GM12878 (cell line): ENCODE data around the gene FCN2. TPM values are rescaled to one million over a fixed set of nuclear protein-coding genes. Genes with fewer than 3 reads are reported as not detected.
A peak's percentile ranks its signal among the peaks of the same experiment; 100 is the strongest.

ENCODE experiments used
- ATAC-seq: fragments of 200-7000 bp; cut with Tn5 transposase; 3 replicates; pipeline ENCODE4 v1.9.1; 2020; ENCODE audit warnings: mild to moderate bottlenecking, moderate library complexity
- BruUV-seq: library from RNA; stranded (reverse); fragments of 400-500 nt; replicated peaks from 2 replicates; lab custom pipeline; 2021; lab: Mats Ljungman, UMichigan
- CTCF ChIA-PET: fragments of 300-600 bp; sonication (Branson Sonifier 250); formaldehyde crosslinking; extraction: SDS; loops from one replicate; lab custom pipeline; 2021; ENCODE audit warnings: inconsistent platforms; lab: Yijun Ruan, JAX
- POLR2A ChIA-PET: fragments of 350-600 bp; formaldehyde crosslinking; extraction: SDS; loops from one replicate; lab custom pipeline; 2021; ENCODE audit warnings: inconsistent platforms; lab: Charles Lee
- RAD21 ChIA-PET: fragments of 300-600 bp; sonication (Branson Sonifier 250); formaldehyde crosslinking; loops from one replicate; lab custom pipeline; 2023; ENCODE audit warnings: antibody characterized with exemption; ENCODE audit not compliant: unreplicated experiment; lab: Charles Lee
- SMC1A ChIA-PET: fragments of 300-600 bp; sonication (Branson Sonifier 250); formaldehyde crosslinking; loops from one replicate; lab custom pipeline; 2023; ENCODE audit not compliant: unreplicated experiment, uncharacterized antibody; lab: Charles Lee
- DNase-seq: peaks from one replicate; pipeline ENCODE4 v3.0.0-alpha.2; 2011; ENCODE audit warnings: low read depth, low spot score
- FAIRE-seq: peaks from 3 replicates; lab custom pipeline; 2011; peaks lifted over from hg19 to GRCh38; lab: Jason Lieb, UNC
- H2AFZ ChIP-seq: 2 replicates; pipeline ENCODE4 v1.6.0; 2011; ENCODE audit warnings: low read depth, low read length, control low read depth; ENCODE audit not compliant: control insufficient read depth
- H3K27ac ChIP-seq: 2 replicates; pipeline ENCODE4 v1.5.1; 2011; ENCODE audit warnings: control low read depth; ENCODE audit not compliant: control insufficient read depth, insufficient read depth
- H3K27me3 ChIP-seq, 2 experiments: replicated peaks in 1 of 2; 2 replicates each; pipeline versions ENCODE4 v1.6.0 to v1.6.1; 2011; ENCODE audit warnings: low read length in 1 of 2; ENCODE audit not compliant: control insufficient read depth in 2 of 2, insufficient read depth in 2 of 2
- H3K36me3 ChIP-seq, 2 experiments: 2 replicates each; pipeline ENCODE4 v1.5.1; 2011; ENCODE audit warnings: low read length in 1 of 2; ENCODE audit not compliant: control insufficient read depth in 2 of 2, insufficient read depth in 2 of 2
- H3K4me1 ChIP-seq: 2 replicates; pipeline ENCODE4 v1.6.1; 2011; ENCODE audit warnings: mild to moderate bottlenecking, low read length, moderate library complexity, mixed read lengths; ENCODE audit not compliant: control insufficient read depth, insufficient read depth
- H3K4me2 ChIP-seq: 2 replicates; pipeline ENCODE4 v1.6.0; 2011; ENCODE audit warnings: control low read depth; ENCODE audit not compliant: control insufficient read depth, insufficient read depth
- H3K4me3 ChIP-seq: fragments of 200-600 bp; sonication (generic); 2 replicates; pipeline ENCODE4 v1.5.1; 2016
- H3K79me2 ChIP-seq: 2 replicates; pipeline ENCODE4 v1.6.0; 2011; ENCODE audit warnings: low read length; ENCODE audit not compliant: control insufficient read depth, insufficient read depth
- H3K9ac ChIP-seq: 2 replicates; pipeline ENCODE4 v1.8.0; 2011; ENCODE audit warnings: low read length, control low read depth, mixed read lengths; ENCODE audit not compliant: control insufficient read depth, insufficient read depth
- H3K9me3 ChIP-seq: replicated peaks from 3 replicates; pipeline ENCODE4 v1.5.1; 2011; ENCODE audit warnings: mild to moderate bottlenecking, low read length; ENCODE audit not compliant: control insufficient read depth, insufficient read depth
- H4K20me1 ChIP-seq: 2 replicates; pipeline ENCODE4 v1.6.0; 2011; ENCODE audit not compliant: control insufficient read depth, insufficient read depth
- BHLHE40 ChIP-seq, 2 experiments: fragments of 450-650 bp in 1 of 2; IDR thresholded peaks; 2 replicates each; pipeline ENCODE4 v1.6.1; 2011 to 2017; ENCODE audit warnings: low read depth in 2 of 2, borderline replicate concordance in 1 of 2, improper control_type of control experiment in 1 of 2, low read length in 1 of 2, mild to moderate bottlenecking in 1 of 2
- BMI1 ChIP-seq: fragments of 450-650 bp; IDR thresholded peaks from 2 replicates; pipeline ENCODE4 v1.6.1; 2016; ENCODE audit warnings: mild to moderate bottlenecking, moderate library complexity, borderline replicate concordance
- EED ChIP-seq: sonication (generic); IDR thresholded peaks from 2 replicates; pipeline ENCODE4 v1.6.1; 2016; ENCODE audit warnings: antibody characterized with exemption, low read depth
- PKNOX1 ChIP-seq: fragments of 450-650 bp; IDR thresholded peaks from 2 replicates; pipeline ENCODE4 v1.6.1; 2016; ENCODE audit warnings: mild to moderate bottlenecking
- RAD21 ChIP-seq: IDR thresholded peaks from 2 replicates; pipeline ENCODE4 v1.6.1; 2011; ENCODE audit warnings: mild to moderate bottlenecking, low read depth, low read length, moderate library complexity; ENCODE audit not compliant: insufficient read depth
- SP1 ChIP-seq: IDR thresholded peaks from one replicate; pipeline ENCODE4 v1.6.1; 2011; ENCODE audit warnings: low read depth, low read length
- STAT1 ChIP-seq: fragments of 450-650 bp; conservative IDR thresholded peaks from 2 replicates; pipeline ENCODE4 v1.6.1; 2014; ENCODE audit warnings: antibody characterized with exemption, mild to moderate bottlenecking
- SUPT20H ChIP-seq: IDR thresholded peaks from 2 replicates; pipeline ENCODE4 v1.6.1; 2011; ENCODE audit warnings: low read depth, mild to moderate bottlenecking, low read length, moderate library complexity, borderline replicate concordance; ENCODE audit not compliant: control insufficient read depth
- TCF7 ChIP-seq: IDR thresholded peaks from 2 replicates; pipeline ENCODE4 v1.6.1; 2014; ENCODE audit warnings: antibody characterized with exemption, borderline replicate concordance
- YY1 ChIP-seq: IDR thresholded peaks from 2 replicates; pipeline ENCODE4 v1.6.1; 2011; ENCODE audit warnings: low read depth, mild to moderate bottlenecking, low read length
- WGBS: methylation state at CpG from one replicate; pipeline ENCODE4 v1.1.6; 2016; ENCODE audit warnings: low lambda C conversion rate; ENCODE audit not compliant: insufficient replicate concordance, insufficient coverage; ENCODE audit errors: missing lambda C conversion rate; 5-methylcytosine and 5-hydroxymethylcytosine counted together
- in situ Hi-C: fragments of 300-500 bp; cut with MboI; formaldehyde crosslinking; loops from 9 replicates; pipeline ENCODE4 v1.14.3; 2018; ENCODE audit warnings: mixed read lengths
- intact Hi-C: fragments of 100-400 bp; cut with micrococcal nuclease; formaldehyde crosslinking; loops from one replicate; pipeline ENCODE4 v1.14.2; 2022; ENCODE audit not compliant: unreplicated experiment
- polyA plus RNA-seq, 11 experiments: library from polyadenylated mRNA; depleted of rRNA in 4 of 11; unstranded in 6 of 11; stranded (reverse) in 5 of 11; fragments of >200 nt; fragmentation: Nextera tagmentation in 4 of 11; fragmentation: Illumina TruSeq in 1 of 11; extraction: Ambion mirVana in 4 of 11; extraction: Trizol in 1 of 11; gene quantifications; 1 replicate in 1 of 11; 2 replicates in 10 of 11; pipeline versions ENCODE4 v1.2.1 to v1.2.3, GENCODE V29; 2011 to 2016; ENCODE audit warnings: inconsistent platforms in 2 of 11, missing spikeins in 2 of 11, low read depth in 1 of 11
- total RNA-seq, 4 experiments: library from RNA; depleted of rRNA in 3 of 4; stranded (reverse); fragments of >200 nt in 3 of 4; fragmentation: Illumina TruSeq in 1 of 4; extraction: Trizol in 1 of 4; gene quantifications; 2 replicates each; pipeline versions ENCODE4 v1.2.1 to v1.2.3, GENCODE V29; 2013 to 2021
- TF ChIP-seq, protein P1 (sequence below): IDR thresholded peaks from 2 replicates; pipeline ENCODE4 v1.6.1; 2011; ENCODE audit warnings: low read depth, low read length, improper control_type of control experiment, borderline replicate concordance

Gene FCN2
- total and polyA plus RNA-seq, 10 of the 15 experiments (the other 5 are each of a cell fraction or from before 2014, with no cell fraction given), result not detected

- no peak for FAIRE-seq
- 6% methylated on average over 10 of the region's 10 CpGs for WGBS
- in situ Hi-C loops (no loop called here), intact Hi-C loops (no loop called here)
- H4K20me1 ChIP-seq, result no peaks in the 10 kb centered on the region
- ChIA-PET SMC1A (interaction anchor here (0.8 to 1.3 kb wide), 4 partner anchors 13 to 66 kb away, joined by 3 read pairs; no protein-coding TSS in a partner anchor), POLR2A (no interaction called here), RAD21 (no interaction called here), CTCF (interaction anchor here (0.8 to 1.6 kb wide), 3 partner anchors 18 to 78 kb away, joined by 3 to 4 read pairs (median 3); no protein-coding TSS in a partner anchor)
- H3K9me3 ChIP-seq, result no peaks in the 10 kb centered on the region; the same call in 2 of the 3 replicates
- ATAC-seq, result no peak
- H3K4me1 ChIP-seq, result peaks cover 5% of the 10 kb centered on the region; the same call in 1 of the 2 replicates
- DNase-seq, result no peak
- H3K4me3 ChIP-seq, result no peak overlapping the region
- H3K79me2 ChIP-seq, result no peaks in the 10 kb centered on the region
- TF ChIP-seq TCF7 (no peak), YY1 (0 out of 2 replicates have a peak, but pooled peaks have one; percentile 14), BHLHE40 (IDR thresholded peaks at IDR 0.05; ENCODE audit: borderline replicate concordance in 1 of 2, low read depth in 2 of 2, low read length in 1 of 2) (peak in 1 of 2 experiments; percentile 45; a peak in 1 of 4 replicates)
- peak overlapping the region; percentile 25; the same call in 1 of the 2 replicates for H3K4me2 ChIP-seq
- H3K27me3 ChIP-seq, result no peaks in the 10 kb centered on the region; a peak in 1 of 4 replicates
- H3K36me3 ChIP-seq, result no peaks in the 10 kb centered on the region
- H2AFZ ChIP-seq, result peak overlapping the region; percentile 29
- BruUV-seq, result no TSS peak
- H3K27ac ChIP-seq, result no peak overlapping the region
- H3K9ac ChIP-seq, result no peak overlapping the region
Measured at GRCh38 chr9:134889386-134890154, 9.0 kb downstream of the FCN2 start.

GRCh38 chr9:134890155-134890495 lies 9.5 kb downstream of the FCN2 start:
- intact Hi-C loops (no loop called here), in situ Hi-C loops (no loop called here)
- RAD21 ChIA-PET, result interaction anchor here (1.1 kb wide), 1 partner anchor 41 kb away, joined by 3 read pairs; no protein-coding TSS in a partner anchor
- Histone ChIP-seq H3K27me3 (no peaks in the 10 kb centered on the region; a peak in 1 of 4 replicates), H4K20me1 (no peaks in the 10 kb centered on the region), H3K79me2 (no peaks in the 10 kb centered on the region), H3K4me1 (peaks cover 5% of the 10 kb centered on the region; the same call in 1 of the 2 replicates), H3K9me3 (peaks cover 1% of the 10 kb centered on the region), H2AFZ (peak overlapping the region; percentile 29), H3K4me2 (no peak overlapping the region), H3K9ac (no peak overlapping the region), H3K27ac (no peak overlapping the region), H3K4me3 (no peak overlapping the region), H3K36me3 (no peaks in the 10 kb centered on the region)
- CTCF ChIA-PET, result interaction anchor here (1.6 kb wide), 1 partner anchor 19 kb away, joined by 4 read pairs; no protein-coding TSS in a partner anchor
- POLR2A ChIA-PET, result no interaction called here
- FAIRE-seq (no peak), DNase-seq (no peak), ATAC-seq (no peak)
- SMC1A ChIA-PET, result no interaction called here
- WGBS, result 3% methylated on average over 5 of the region's 5 CpGs
- no TSS peak for BruUV-seq
- TF ChIP-seq RAD21 (no peak), PKNOX1 (no peak), STAT1 (no peak), SP1 (no peak), SUPT20H (no peak), EED (no peak), BMI1 (no peak)
- TF ChIP-seq, protein P1, sequence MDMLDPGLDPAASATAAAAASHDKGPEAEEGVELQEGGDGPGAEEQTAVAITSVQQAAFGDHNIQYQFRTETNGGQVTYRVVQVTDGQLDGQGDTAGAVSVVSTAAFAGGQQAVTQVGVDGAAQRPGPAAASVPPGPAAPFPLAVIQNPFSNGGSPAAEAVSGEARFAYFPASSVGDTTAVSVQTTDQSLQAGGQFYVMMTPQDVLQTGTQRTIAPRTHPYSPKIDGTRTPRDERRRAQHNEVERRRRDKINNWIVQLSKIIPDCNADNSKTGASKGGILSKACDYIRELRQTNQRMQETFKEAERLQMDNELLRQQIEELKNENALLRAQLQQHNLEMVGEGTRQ, result no peak
